Measurements from ENCODE around the gene CACNG4. TPM values are rescaled to one million over a fixed set of nuclear protein-coding genes. Genes with fewer than 3 reads are reported as not detected.
A peak's percentile ranks its signal among the peaks of the same experiment; 100 is the strongest.

The CACNG4 gene
- total and polyA plus RNA-seq, 2 of the 4 experiments (the other 2 are of a cell fraction): under 0.01 to 0.53 TPM

DNA sequence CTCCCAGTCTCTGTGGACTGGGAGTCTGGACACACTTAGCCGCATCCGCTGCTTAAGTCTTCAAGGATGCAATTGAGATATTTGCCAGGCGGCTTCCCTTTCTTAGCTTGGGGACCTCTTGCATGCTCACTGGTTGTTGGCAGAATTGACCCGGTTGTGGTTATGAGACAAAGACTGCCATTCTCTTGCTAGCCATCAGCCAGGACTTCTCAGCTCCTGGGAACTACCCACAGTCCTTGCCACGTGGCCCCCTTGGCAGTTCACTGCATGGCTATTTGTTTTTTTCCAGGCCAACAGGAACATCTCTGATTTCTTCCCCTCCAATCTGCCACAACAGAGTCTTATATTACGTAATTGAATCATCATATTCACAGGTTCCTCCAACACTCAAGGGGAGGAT is 25.5 kb downstream of the CACNG4 start:
- H3K56ac ChIP-seq (ENCODE audit: extremely low read depth, insufficient read depth, low read length): no peak overlapping the region
- no peak overlapping the region for H3K9ac ChIP-seq (ENCODE audit: low read depth, low read length)
- dilution Hi-C loops (cut with HindIII; ENCODE audit: low sequenced_read_pairs, unreplicated experiment) (no loop called here), in situ Hi-C loops (cut with MboI; ENCODE audit: low sequenced_read_pairs) (no loop called here), intact Hi-C loops (cut with micrococcal nuclease) (no loop called here)
- H3K27ac ChIP-seq (ENCODE audit: insufficient read depth, low read length): no peak overlapping the region
- no TSS peak for BruUV-seq (replicated peaks)
- no peaks in the 10 kb centered on the region for H3K9me3 ChIP-seq (ENCODE audit: control insufficient read depth, insufficient read depth, low read length)
- no peak overlapping the region for H3K18ac ChIP-seq (ENCODE audit: low read depth, low read length)
- H2BK120ac ChIP-seq (ENCODE audit: low read depth, low read length): no peak overlapping the region
- WGBS, 2 experiments (ENCODE audit: extremely low coverage in 2 of 2, insufficient read length in 1 of 2): 85% methylated on average over 2 of the region's 6 CpGs; no CpG with 5 or more reads in 1 of the 2 experiments
- H3K36me3 ChIP-seq (ENCODE audit: control insufficient read depth, insufficient read depth, low read length): no peaks in the 10 kb centered on the region
- ChIA-PET POLR2A (ENCODE audit: unreplicated experiment) (no interaction called here), CTCF (no interaction called here)
- TF ChIP-seq, protein P1, sequence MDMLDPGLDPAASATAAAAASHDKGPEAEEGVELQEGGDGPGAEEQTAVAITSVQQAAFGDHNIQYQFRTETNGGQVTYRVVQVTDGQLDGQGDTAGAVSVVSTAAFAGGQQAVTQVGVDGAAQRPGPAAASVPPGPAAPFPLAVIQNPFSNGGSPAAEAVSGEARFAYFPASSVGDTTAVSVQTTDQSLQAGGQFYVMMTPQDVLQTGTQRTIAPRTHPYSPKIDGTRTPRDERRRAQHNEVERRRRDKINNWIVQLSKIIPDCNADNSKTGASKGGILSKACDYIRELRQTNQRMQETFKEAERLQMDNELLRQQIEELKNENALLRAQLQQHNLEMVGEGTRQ (IDR thresholded peaks at IDR 0.05; ENCODE audit: low read depth, low read length): no peak
- 0 out of 2 replicates have a peak, but pooled peaks have one; percentile 16 for TF ChIP-seq CEBPB (IDR thresholded peaks at IDR 0.05; ENCODE audit: low read depth, low read length)
- no peak overlapping the region for H3K4me2 ChIP-seq (ENCODE audit: low read depth, low read length)
- peaks cover 48% of the 10 kb centered on the region for H3K27me3 ChIP-seq (ENCODE audit: control insufficient read depth, insufficient read depth, low read length)
- H3K79me1 ChIP-seq (ENCODE audit: low read depth in 1 of 2, low read length in 2 of 2): no peaks in the 10 kb centered on the region
- H4K20me1 ChIP-seq (ENCODE audit: insufficient read depth, low read length): no peaks in the 10 kb centered on the region
- H2AK9ac ChIP-seq (replicated peaks; ENCODE audit: low read depth, low read length, poor library complexity): no peak overlapping the region
- H2BK5ac ChIP-seq (ENCODE audit: low read depth, low read length, poor library complexity, severe bottlenecking): no peak overlapping the region
- no peak overlapping the region for H3K23ac ChIP-seq (ENCODE audit: low read depth, low read length)
- H3K4me1 ChIP-seq (ENCODE audit: control insufficient read depth, insufficient read depth, low read length): no peaks in the 10 kb centered on the region
- no peak overlapping the region for H4K8ac ChIP-seq (ENCODE audit: low read depth in 2 of 2, low read length in 2 of 2)
- no peak overlapping the region for H3K4me3 ChIP-seq (ENCODE audit: insufficient read depth, low read depth, low read length)
- ATAC-seq (ENCODE audit: low read depth) (no peak), DNase-seq (no peak)
- no peaks in the 10 kb centered on the region; the same call in 1 of the 2 replicates for H3K9me1 ChIP-seq (ENCODE audit: insufficient read depth, low read length)
- no peak overlapping the region for H2BK20ac ChIP-seq (ENCODE audit: low read depth, low read length)
- no peak overlapping the region for H2AK5ac ChIP-seq (ENCODE audit: low read depth, low read length)
- no peak overlapping the region for H4K91ac ChIP-seq (ENCODE audit: insufficient read depth, low read depth, low read length)
- H2BK15ac ChIP-seq (ENCODE audit: low read depth, low read length): no peak overlapping the region
- no peak overlapping the region for H2AFZ ChIP-seq (replicated peaks; ENCODE audit: low read length, poor library complexity)
- no peak overlapping the region for H3K4ac ChIP-seq (ENCODE audit: low read depth, low read length)
- H3K14ac ChIP-seq (replicated peaks; ENCODE audit: low read depth, low read length): no peak overlapping the region
- H4K5ac ChIP-seq (ENCODE audit: low read depth, low read length): no peak overlapping the region

Data from IMR-90 (cell line).